Activated CD4-positive, alpha-beta memory T cell treated with anti-CD3 and anti-CD28 coated beads, Interleukin-2, amount 10 ng/mL, durations not matched to agents 7 days and 5 days (primary cell): ENCODE results near the gene APP. TPM values are rescaled to one million over a fixed set of nuclear protein-coding genes. Genes with fewer than 3 reads are reported as not detected.

ENCODE experiments used
- CTCF ChIA-PET: fragments of 350-600 bp; sonication (Branson Sonifier 250); formaldehyde crosslinking; loops from one replicate; lab custom pipeline; 2021; ENCODE audit warnings: antibody characterized with exemption, inconsistent platforms; lab: Charles Lee
- POLR2A ChIA-PET: fragments of 350-600 bp; sonication (Branson Sonifier 250); formaldehyde crosslinking; loops from one replicate; lab custom pipeline; 2021; ENCODE audit warnings: antibody characterized with exemption; lab: Charles Lee
- DNase-seq: peaks from one replicate; pipeline ENCODE4 v3.0.0-alpha.2; 2020
- H3K27ac Mint-ChIP-seq: one replicate; pipeline ENCODE4 v1.8.0; 2021; ENCODE audit warnings: mild to moderate bottlenecking, mixed read lengths
- H3K27me3 Mint-ChIP-seq: one replicate; pipeline ENCODE4 v1.8.0; 2021; ENCODE audit warnings: mixed read lengths
- H3K36me3 Mint-ChIP-seq: one replicate; pipeline ENCODE4 v1.8.0; 2021; ENCODE audit warnings: low read depth, mixed read lengths
- H3K4me1 Mint-ChIP-seq: one replicate; pipeline ENCODE4 v1.8.0; 2021; ENCODE audit warnings: mixed read lengths
- H3K4me3 Mint-ChIP-seq: one replicate; pipeline ENCODE4 v1.8.0; 2021; ENCODE audit warnings: mild to moderate bottlenecking, mixed read lengths
- H3K9me3 Mint-ChIP-seq: one replicate; pipeline ENCODE4 v1.8.0; 2021; ENCODE audit warnings: mixed read lengths
- total RNA-seq, 2 experiments: library from RNA; stranded (reverse); gene quantifications; one replicate each; pipeline ENCODE4 v1.2.3, GENCODE V29; 2021

APP gene
- total RNA-seq, 2 experiments from 2014 or later, result 25.5 to 29.9 TPM

- DNase-seq, result no peak
- ChIA-PET POLR2A (no interaction called here), CTCF (no interaction called here)
- H3K36me3 Mint-ChIP-seq, result no peaks in the 10 kb centered on the region
- no peak overlapping the region for H3K27ac Mint-ChIP-seq
- no peaks in the 10 kb centered on the region for H3K9me3 Mint-ChIP-seq
- H3K4me3 Mint-ChIP-seq, result no peak overlapping the region
- H3K27me3 Mint-ChIP-seq, result no peaks in the 10 kb centered on the region
- no peaks in the 10 kb centered on the region for H3K4me1 Mint-ChIP-seq
Measured at GRCh38 chr21:26060335-26061115, 110.0 kb downstream of the APP start.

GRCh38 chr21:26057477-26058170 is 112.9 kb downstream of the APP start:
- Mint-ChIP-seq H3K27me3 (no peaks in the 10 kb centered on the region), H3K9me3 (no peaks in the 10 kb centered on the region), H3K4me1 (no peaks in the 10 kb centered on the region), H3K4me3 (no peak overlapping the region), H3K27ac (no peak overlapping the region), H3K36me3 (no peaks in the 10 kb centered on the region)
- POLR2A ChIA-PET, result no interaction called here
- DNase-seq, result no peak
- CTCF ChIA-PET, result no interaction called here

GRCh38 chr21:26055841-26056264 is 114.7 kb downstream of the APP start:
- Mint-ChIP-seq H3K27ac (no peak overlapping the region), H3K36me3 (peaks cover 1% of the 10 kb centered on the region), H3K9me3 (no peaks in the 10 kb centered on the region), H3K4me1 (no peaks in the 10 kb centered on the region), H3K4me3 (no peak overlapping the region), H3K27me3 (no peaks in the 10 kb centered on the region)
- DNase-seq, result no peak
- ChIA-PET POLR2A (no interaction called here), CTCF (no interaction called here)

- CTCF ChIA-PET, result no interaction called here
- Mint-ChIP-seq H3K27me3 (no peaks in the 10 kb centered on the region), H3K9me3 (no peaks in the 10 kb centered on the region)
Measured at GRCh38 chr21:26055010-26055409, 115.6 kb downstream of the APP start.

DNA sequence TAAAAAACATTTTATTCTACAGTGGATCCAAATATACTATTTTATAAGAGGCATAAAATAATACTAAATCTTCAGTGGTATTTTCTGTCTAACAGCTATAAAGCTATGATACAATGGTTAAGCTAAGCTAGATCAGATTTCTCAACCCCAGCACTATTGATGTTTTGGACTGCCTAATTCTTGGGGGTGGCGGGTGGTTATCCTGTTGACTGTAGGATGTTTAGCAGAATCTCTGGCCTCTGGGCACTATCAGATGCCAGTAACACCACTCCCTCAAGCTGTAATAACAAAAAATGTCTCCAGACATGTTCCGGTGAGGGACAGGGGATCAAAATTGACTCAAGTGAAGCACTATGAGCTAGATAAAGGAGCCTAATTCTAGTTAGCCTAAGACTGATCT is 118.5 kb downstream of the APP start:
- POLR2A ChIA-PET, result no interaction called here
- H3K4me3 Mint-ChIP-seq, result no peak overlapping the region

More at GRCh38 chr21:26055010-26055409, 115.6 kb downstream of the APP start:
- DNase-seq, result no peak
- POLR2A ChIA-PET, result no interaction called here
- Mint-ChIP-seq H3K4me3 (no peak overlapping the region), H3K27ac (no peak overlapping the region), H3K36me3 (peaks cover 3% of the 10 kb centered on the region), H3K4me1 (no peaks in the 10 kb centered on the region)

DNA sequence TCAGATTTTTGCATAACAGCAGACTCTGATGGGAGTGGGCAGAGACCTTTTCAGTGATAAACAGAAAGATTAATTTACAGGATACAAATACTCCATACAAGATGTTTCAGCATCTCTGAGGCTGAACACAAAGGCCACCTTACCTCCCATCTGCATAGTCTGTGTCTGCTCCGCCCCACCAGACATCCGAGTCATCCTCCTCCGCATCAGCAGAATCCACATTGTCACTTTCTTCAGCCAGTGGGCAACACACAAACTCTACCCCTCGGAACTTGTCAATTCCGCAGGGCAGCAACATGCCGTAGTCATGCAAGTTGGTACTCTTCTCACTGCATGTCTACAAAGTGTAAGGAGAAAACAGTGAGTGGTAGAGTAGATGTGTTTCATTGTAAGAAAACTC is 119.7 kb downstream of the APP start:
- CTCF ChIA-PET, result no interaction called here
- no peak overlapping the region for H3K27ac Mint-ChIP-seq
- no peaks in the 10 kb centered on the region for H3K4me1 Mint-ChIP-seq
- H3K9me3 Mint-ChIP-seq, result no peaks in the 10 kb centered on the region
- POLR2A ChIA-PET, result no interaction called here
- DNase-seq, result no peak
- no peak overlapping the region for H3K4me3 Mint-ChIP-seq
- H3K36me3 Mint-ChIP-seq, result peaks cover 3% of the 10 kb centered on the region
- no peaks in the 10 kb centered on the region for H3K27me3 Mint-ChIP-seq

More for the DNA sequence above, 118.5 kb downstream of the APP start:
- DNase-seq, result no peak
- CTCF ChIA-PET, result interaction anchor here (1.7 kb wide), 1 partner anchor 15 kb away, joined by 3 read pairs; no protein-coding TSS in a partner anchor
- no peaks in the 10 kb centered on the region for H3K4me1 Mint-ChIP-seq
- no peaks in the 10 kb centered on the region for H3K9me3 Mint-ChIP-seq
- peaks cover 3% of the 10 kb centered on the region for H3K36me3 Mint-ChIP-seq
- no peaks in the 10 kb centered on the region for H3K27me3 Mint-ChIP-seq
- H3K27ac Mint-ChIP-seq, result no peak overlapping the region

DNA sequence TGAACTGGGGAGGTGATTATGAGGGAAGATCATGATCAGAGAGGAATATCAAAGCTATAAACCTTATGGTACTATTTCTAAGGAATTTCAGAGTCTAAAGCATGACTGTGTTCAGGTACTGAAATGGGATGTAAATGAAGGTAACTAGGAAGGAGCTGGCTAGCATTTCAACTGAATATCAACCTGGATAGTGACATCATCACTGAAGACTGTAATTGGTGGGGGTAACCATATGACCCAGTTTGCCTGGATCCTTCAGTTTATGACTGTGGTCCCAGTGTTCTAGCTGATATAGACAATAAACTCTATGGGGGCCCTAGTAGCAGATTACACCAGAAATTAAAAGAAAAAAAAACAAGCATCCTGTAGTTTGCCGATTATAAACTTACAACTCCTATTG is 120.8 kb downstream of the APP start:
- H3K27ac Mint-ChIP-seq, result no peak overlapping the region
- no peaks in the 10 kb centered on the region for H3K9me3 Mint-ChIP-seq
- DNase-seq, result no peak
- no peak overlapping the region for H3K4me3 Mint-ChIP-seq
- ChIA-PET POLR2A (interaction anchor here (0.6 kb wide), 1 partner anchor 21 kb away, joined by 3 read pairs; no protein-coding TSS in a partner anchor), CTCF (no interaction called here)
- H3K27me3 Mint-ChIP-seq, result no peaks in the 10 kb centered on the region
- no peaks in the 10 kb centered on the region for H3K4me1 Mint-ChIP-seq
- H3K36me3 Mint-ChIP-seq, result peaks cover 3% of the 10 kb centered on the region

- peaks cover 3% of the 10 kb centered on the region for H3K36me3 Mint-ChIP-seq
- ChIA-PET POLR2A (no interaction called here), CTCF (no interaction called here)
- no peak overlapping the region for H3K4me3 Mint-ChIP-seq
- no peak overlapping the region for H3K27ac Mint-ChIP-seq
- no peaks in the 10 kb centered on the region for H3K9me3 Mint-ChIP-seq
- no peak for DNase-seq
- no peaks in the 10 kb centered on the region for H3K27me3 Mint-ChIP-seq
- H3K4me1 Mint-ChIP-seq, result no peaks in the 10 kb centered on the region
Measured at GRCh38 chr21:26047279-26047967, 123.1 kb downstream of the APP start.

DNA sequence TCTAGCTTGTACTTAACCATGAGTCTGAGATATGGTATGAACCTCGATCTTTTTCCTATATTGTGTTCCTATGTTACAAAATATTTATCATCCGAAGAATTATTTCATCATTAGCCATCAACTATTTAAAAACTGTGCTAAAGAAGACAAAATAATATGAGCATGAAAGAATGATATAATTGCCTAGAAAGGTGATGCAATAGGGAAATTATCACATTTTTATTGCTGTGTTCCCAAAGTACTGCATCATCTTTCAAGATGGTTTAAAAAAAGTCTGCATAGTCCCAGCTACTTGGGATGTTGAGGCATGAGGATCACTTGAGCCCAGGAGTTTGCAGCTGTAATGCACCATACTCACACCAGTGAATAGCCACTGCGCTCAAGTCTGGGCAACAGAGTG is 126.7 kb downstream of the APP start:
- Mint-ChIP-seq H3K27me3 (no peaks in the 10 kb centered on the region), H3K4me1 (no peaks in the 10 kb centered on the region), H3K4me3 (no peak overlapping the region), H3K9me3 (no peaks in the 10 kb centered on the region), H3K27ac (no peak overlapping the region), H3K36me3 (no peaks in the 10 kb centered on the region)
- no peak for DNase-seq
- CTCF ChIA-PET, result no interaction called here
- POLR2A ChIA-PET, result no interaction called here

- no peaks in the 10 kb centered on the region for H3K36me3 Mint-ChIP-seq
- no peaks in the 10 kb centered on the region for H3K27me3 Mint-ChIP-seq
- no peaks in the 10 kb centered on the region for H3K4me1 Mint-ChIP-seq
- H3K27ac Mint-ChIP-seq, result no peak overlapping the region
- CTCF ChIA-PET, result no interaction called here
- no peak overlapping the region for H3K4me3 Mint-ChIP-seq
- DNase-seq, result no peak
- POLR2A ChIA-PET, result no interaction called here
- H3K9me3 Mint-ChIP-seq, result no peaks in the 10 kb centered on the region
Measured at GRCh38 chr21:26042181-26042876, 128.2 kb downstream of the APP start.

GRCh38 chr21:26041431-26042180 is 129.0 kb downstream of the APP start:
- POLR2A ChIA-PET, result no interaction called here
- no peaks in the 10 kb centered on the region for H3K27me3 Mint-ChIP-seq
- H3K4me1 Mint-ChIP-seq, result no peaks in the 10 kb centered on the region
- DNase-seq, result no peak
- H3K36me3 Mint-ChIP-seq, result no peaks in the 10 kb centered on the region
- H3K9me3 Mint-ChIP-seq, result no peaks in the 10 kb centered on the region
- H3K27ac Mint-ChIP-seq, result no peak overlapping the region
- no peak overlapping the region for H3K4me3 Mint-ChIP-seq
- CTCF ChIA-PET, result no interaction called here

DNA sequence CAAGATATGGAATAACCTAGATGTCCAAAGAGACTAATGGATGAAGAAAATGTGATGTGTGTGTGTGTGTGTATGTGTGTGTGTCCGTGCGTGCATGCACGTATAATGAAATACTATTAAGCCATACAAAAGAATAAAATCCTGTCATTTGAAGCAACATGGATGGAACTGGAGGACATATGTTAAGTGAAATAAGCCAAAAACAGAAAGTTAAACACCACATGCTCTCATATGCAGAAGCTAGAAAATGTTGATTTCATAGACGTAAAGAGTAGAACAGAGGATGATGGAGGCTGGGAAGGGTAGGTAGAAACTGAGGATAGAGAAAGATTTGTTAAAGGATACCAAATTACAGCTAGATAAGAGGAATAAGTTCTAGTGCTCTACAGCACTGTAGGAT is 133.7 kb downstream of the APP start:
- POLR2A ChIA-PET, result no interaction called here
- H3K27me3 Mint-ChIP-seq, result no peaks in the 10 kb centered on the region
- no peak for DNase-seq
- H3K4me3 Mint-ChIP-seq, result no peak overlapping the region
- CTCF ChIA-PET, result no interaction called here
- no peak overlapping the region for H3K27ac Mint-ChIP-seq
- H3K4me1 Mint-ChIP-seq, result peaks cover 8% of the 10 kb centered on the region
- H3K36me3 Mint-ChIP-seq, result no peaks in the 10 kb centered on the region
- H3K9me3 Mint-ChIP-seq, result no peaks in the 10 kb centered on the region
